KBM-7 (cell line): Measurements from ENCODE around the gene TFCP2L1.
"Not testable (repeated sequence)": the region's sequence is repeated elsewhere in the genome, so short reads cannot be mapped to it uniquely, and the experiment has no call there.

Experiments used
- DNase-seq: peaks from one replicate; pipeline ENCODE4 v3.0.0-alpha.2; 2015
- in situ Hi-C: fragments of 300-500 bp; cut with MboI; formaldehyde crosslinking; loops from 2 replicates; pipeline ENCODE4 v1.14.3; 2020; ENCODE audit warnings: low sequenced_read_pairs, low pct_unique_long_range_greater_than_20kb, mixed read lengths

The TFCP2L1 gene

GRCh38 chr2:121234791-121235190 is 50.2 kb downstream of the TFCP2L1 start:
- in situ Hi-C loops = no loop called here

GRCh38 chr2:121234144-121234543 is 50.9 kb downstream of the TFCP2L1 start:
- in situ Hi-C loops = no loop called here
- DNase-seq = no peak

More at GRCh38 chr2:121234791-121235190, 50.2 kb downstream of the TFCP2L1 start:
- DNase-seq = no peak

- DNase-seq = no peak
- in situ Hi-C loops = no loop called here
These were observed 51.4 kb downstream of the TFCP2L1 start for GRCh38 chr2:121233486-121234110.

- in situ Hi-C loops = no loop called here
- DNase-seq = no peak
These were observed 52.3 kb downstream of the TFCP2L1 start for GRCh38 chr2:121232626-121233265.

- no peak for DNase-seq
- in situ Hi-C loops = no loop called here
These were observed 53.5 kb downstream of the TFCP2L1 start for GRCh38 chr2:121231385-121232000.

GRCh38 chr2:121228521-121228920 is 56.5 kb downstream of the TFCP2L1 start:
- DNase-seq = no peak
- in situ Hi-C loops = no loop called here

- not testable (repeated sequence) for DNase-seq
These were observed 57.4 kb downstream of the TFCP2L1 start for GRCh38 chr2:121227381-121228144.

GRCh38 chr2:121225681-121226080 is 59.3 kb downstream of the TFCP2L1 start:
- in situ Hi-C loops, DNase-seq: not testable (repeated sequence)

More at GRCh38 chr2:121227381-121228144, 57.4 kb downstream of the TFCP2L1 start:
- in situ Hi-C loops = not testable (repeated sequence)

GRCh38 chr2:121220995-121221394 is 64.0 kb downstream of the TFCP2L1 start:
- no peak for DNase-seq
- in situ Hi-C loops = no loop called here

- in situ Hi-C loops = no loop called here
- DNase-seq = no peak
These were observed 65.1 kb downstream of the TFCP2L1 start for GRCh38 chr2:121219866-121220265.

GRCh38 chr2:121218386-121218938 is 66.5 kb downstream of the TFCP2L1 start:
- in situ Hi-C loops = no loop called here
- DNase-seq = no peak

- in situ Hi-C loops = no loop called here
- DNase-seq = no peak
These were observed 67.4 kb downstream of the TFCP2L1 start for GRCh38 chr2:121217627-121218026.

- DNase-seq = no peak
- in situ Hi-C loops = no loop called here
These were observed 70.7 kb downstream of the TFCP2L1 start for GRCh38 chr2:121214296-121214695.

GRCh38 chr2:121213386-121213785 is 71.6 kb downstream of the TFCP2L1 start:
- in situ Hi-C loops = no loop called here
- no peak for DNase-seq

- no peak for DNase-seq
- in situ Hi-C loops = no loop called here
These were observed 72.2 kb downstream of the TFCP2L1 start for GRCh38 chr2:121212661-121213325.

- DNase-seq = no peak
- in situ Hi-C loops = no loop called here
These were observed 73.3 kb downstream of the TFCP2L1 start for GRCh38 chr2:121211689-121212151.

- in situ Hi-C loops = no loop called here
- DNase-seq = no peak
These were observed 73.8 kb downstream of the TFCP2L1 start for GRCh38 chr2:121211251-121211650.

GRCh38 chr2:121210691-121211090 is 74.3 kb downstream of the TFCP2L1 start:
- DNase-seq = no peak
- in situ Hi-C loops = no loop called here
